T-helper 2 cell treated with Interferon-gamma antibody and Interleukin-4, amounts not matched to agents 5 μg/mL and 100 μg/mL, for 36 hours (primary cell): ENCODE results near the gene SLC39A9.
"Not testable (repeated sequence)": the region's sequence is repeated elsewhere in the genome, so short reads cannot be mapped to it uniquely, and the experiment has no call there.

Source experiments
- DNase-seq: peaks from one replicate; pipeline ENCODE4 v3.0.0; 2021; ENCODE audit warnings: low spot score
- H3K27ac Mint-ChIP-seq: one replicate; pipeline ENCODE4 v1.8.0; 2021; ENCODE audit warnings: mild to moderate bottlenecking, mixed read lengths
- H3K27me3 Mint-ChIP-seq: one replicate; pipeline ENCODE4 v1.8.0; 2021; ENCODE audit warnings: low read depth, mixed read lengths
- H3K36me3 Mint-ChIP-seq: one replicate; pipeline ENCODE4 v1.8.0; 2021; ENCODE audit warnings: low read depth, mixed read lengths
- H3K4me1 Mint-ChIP-seq: one replicate; pipeline ENCODE4 v1.8.0; 2021; ENCODE audit warnings: low read depth, mixed read lengths
- H3K4me3 Mint-ChIP-seq: one replicate; pipeline ENCODE4 v1.8.0; 2022; ENCODE audit warnings: mild to moderate bottlenecking, moderate library complexity, mixed read lengths
- H3K9me3 Mint-ChIP-seq: one replicate; pipeline ENCODE4 v1.8.0; 2021; ENCODE audit warnings: mixed read lengths

Gene SLC39A9

GRCh38 chr14:69460093-69460701, 61.7 kb downstream of the SLC39A9 start:
- peak; percentile 38 for DNase-seq
- Mint-ChIP-seq H3K36me3 (peaks cover 16% of the 10 kb centered on the region), H3K4me1 (no peaks in the 10 kb centered on the region), H3K27ac (no peak overlapping the region), H3K27me3 (no peaks in the 10 kb centered on the region), H3K9me3 (no peaks in the 10 kb centered on the region), H3K4me3 (no peak overlapping the region)

GRCh38 chr14:69464379-69464778, 65.9 kb downstream of the SLC39A9 start:
- no peaks in the 10 kb centered on the region for H3K9me3 Mint-ChIP-seq
- H3K4me1 Mint-ChIP-seq, result no peaks in the 10 kb centered on the region
- H3K36me3 Mint-ChIP-seq, result peaks cover 3% of the 10 kb centered on the region
- H3K27me3 Mint-ChIP-seq, result no peaks in the 10 kb centered on the region
- no peak overlapping the region for H3K4me3 Mint-ChIP-seq
- no peak overlapping the region for H3K27ac Mint-ChIP-seq
- no peak for DNase-seq

GRCh38 chr14:69464829-69465228, 66.3 kb downstream of the SLC39A9 start:
- no peak for DNase-seq
- no peak overlapping the region for H3K4me3 Mint-ChIP-seq
- no peak overlapping the region for H3K27ac Mint-ChIP-seq
- H3K4me1 Mint-ChIP-seq, result no peaks in the 10 kb centered on the region
- no peaks in the 10 kb centered on the region for H3K9me3 Mint-ChIP-seq
- no peaks in the 10 kb centered on the region for H3K27me3 Mint-ChIP-seq
- peaks cover 3% of the 10 kb centered on the region for H3K36me3 Mint-ChIP-seq

- Mint-ChIP-seq H3K9me3 (no peaks in the 10 kb centered on the region), H3K4me1 (no peaks in the 10 kb centered on the region), H3K4me3 (no peak overlapping the region), H3K27ac (no peak overlapping the region), H3K36me3 (no peaks in the 10 kb centered on the region), H3K27me3 (no peaks in the 10 kb centered on the region)
- no peak for DNase-seq
Observed at GRCh38 chr14:69468949-69469348, 70.5 kb downstream of the SLC39A9 start.

- Mint-ChIP-seq H3K36me3 (no peaks in the 10 kb centered on the region), H3K4me1 (no peaks in the 10 kb centered on the region), H3K27ac (no peak overlapping the region), H3K27me3 (no peaks in the 10 kb centered on the region), H3K4me3 (no peak overlapping the region), H3K9me3 (no peaks in the 10 kb centered on the region)
- DNase-seq, result no peak
Observed at GRCh38 chr14:69471436-69471835, 72.9 kb downstream of the SLC39A9 start.

- no peaks in the 10 kb centered on the region for H3K4me1 Mint-ChIP-seq
- H3K27me3 Mint-ChIP-seq, result peaks cover 3% of the 10 kb centered on the region
- no peak overlapping the region for H3K4me3 Mint-ChIP-seq
- H3K9me3 Mint-ChIP-seq, result no peaks in the 10 kb centered on the region
- DNase-seq, result no peak
- no peak overlapping the region for H3K27ac Mint-ChIP-seq
- H3K36me3 Mint-ChIP-seq, result no peaks in the 10 kb centered on the region
Observed at GRCh38 chr14:69471916-69472315, 73.4 kb downstream of the SLC39A9 start.

GRCh38 chr14:69473260-69473659, 74.8 kb downstream of the SLC39A9 start:
- no peak overlapping the region for H3K4me3 Mint-ChIP-seq
- no peak for DNase-seq
- H3K4me1 Mint-ChIP-seq, result no peaks in the 10 kb centered on the region
- no peaks in the 10 kb centered on the region for H3K36me3 Mint-ChIP-seq
- H3K27ac Mint-ChIP-seq, result no peak overlapping the region
- peaks cover 3% of the 10 kb centered on the region for H3K27me3 Mint-ChIP-seq
- no peaks in the 10 kb centered on the region for H3K9me3 Mint-ChIP-seq

- Mint-ChIP-seq H3K27ac (no peak overlapping the region), H3K9me3 (no peaks in the 10 kb centered on the region), H3K4me3 (no peak overlapping the region), H3K27me3 (peaks cover 3% of the 10 kb centered on the region), H3K36me3 (no peaks in the 10 kb centered on the region), H3K4me1 (no peaks in the 10 kb centered on the region)
- no peak for DNase-seq
Observed at GRCh38 chr14:69473946-69474345, 75.5 kb downstream of the SLC39A9 start.

GRCh38 chr14:69475194-69475818, 76.8 kb downstream of the SLC39A9 start:
- H3K27ac Mint-ChIP-seq, result no peak overlapping the region
- H3K9me3 Mint-ChIP-seq, result no peaks in the 10 kb centered on the region
- no peaks in the 10 kb centered on the region for H3K4me1 Mint-ChIP-seq
- H3K36me3 Mint-ChIP-seq, result no peaks in the 10 kb centered on the region
- DNase-seq, result no peak
- peaks cover 5% of the 10 kb centered on the region for H3K27me3 Mint-ChIP-seq
- H3K4me3 Mint-ChIP-seq, result no peak overlapping the region

- H3K36me3 Mint-ChIP-seq, H3K9me3 Mint-ChIP-seq, H3K4me1 Mint-ChIP-seq, H3K4me3 Mint-ChIP-seq, H3K27ac Mint-ChIP-seq, DNase-seq: not testable (repeated sequence)
- peaks cover 12% of the 10 kb centered on the region for H3K27me3 Mint-ChIP-seq
Observed at GRCh38 chr14:69476824-69477450, 78.4 kb downstream of the SLC39A9 start.

GRCh38 chr14:69478055-69478454, 79.6 kb downstream of the SLC39A9 start:
- H3K36me3 Mint-ChIP-seq, H3K27ac Mint-ChIP-seq, H3K9me3 Mint-ChIP-seq, DNase-seq, H3K4me3 Mint-ChIP-seq, H3K4me1 Mint-ChIP-seq: not testable (repeated sequence)
- H3K27me3 Mint-ChIP-seq, result peaks cover 23% of the 10 kb centered on the region

GRCh38 chr14:69479696-69480095, 81.2 kb downstream of the SLC39A9 start:
- Mint-ChIP-seq H3K9me3 (no peaks in the 10 kb centered on the region), H3K4me3 (no peak overlapping the region), H3K27ac (no peak overlapping the region), H3K27me3 (peaks cover 33% of the 10 kb centered on the region), H3K4me1 (no peaks in the 10 kb centered on the region), H3K36me3 (no peaks in the 10 kb centered on the region)
- DNase-seq, result no peak

GRCh38 chr14:69480136-69480535, 81.6 kb downstream of the SLC39A9 start:
- Mint-ChIP-seq H3K9me3 (no peaks in the 10 kb centered on the region), H3K36me3 (no peaks in the 10 kb centered on the region), H3K4me1 (no peaks in the 10 kb centered on the region), H3K4me3 (no peak overlapping the region), H3K27me3 (peaks cover 35% of the 10 kb centered on the region), H3K27ac (no peak overlapping the region)
- no peak for DNase-seq

GRCh38 chr14:69481815-69482568, 83.5 kb downstream of the SLC39A9 start:
- H3K9me3 Mint-ChIP-seq, result no peaks in the 10 kb centered on the region
- no peak for DNase-seq
- no peaks in the 10 kb centered on the region for H3K36me3 Mint-ChIP-seq
- H3K4me3 Mint-ChIP-seq, result no peak overlapping the region
- H3K27me3 Mint-ChIP-seq, result peaks cover 45% of the 10 kb centered on the region
- no peaks in the 10 kb centered on the region for H3K4me1 Mint-ChIP-seq
- no peak overlapping the region for H3K27ac Mint-ChIP-seq
